SK-N-SH (cell line): Measurements from ENCODE around the gene SCAF1. TPM values are rescaled to one million over a fixed set of nuclear protein-coding genes. Genes with fewer than 3 reads are reported as not detected.

Experiments
- CTCF ChIA-PET: fragments of 300-600, 350-600 bp; formaldehyde crosslinking; extraction: SDS; loops from one replicate; lab custom pipeline; 2021; lab: Yijun Ruan, JAX
- POLR2A ChIA-PET: fragments of 350-600 bp; sonication (Branson Sonifier 250); formaldehyde crosslinking; extraction: SDS; loops from one replicate; lab custom pipeline; 2020; ENCODE audit warnings: antibody characterized with exemption, inconsistent platforms; lab: Yijun Ruan, JAX
- DNase-seq: peaks from one replicate; pipeline ENCODE4 v3.0.0; 2012
- H2AFZ ChIP-seq: fragments of 200-600 bp; sonication (generic); 2 replicates; pipeline ENCODE4 v1.8.1; 2016; ENCODE audit warnings: antibody characterized with exemption, mild to moderate bottlenecking, low read depth
- H3F3A ChIP-seq: fragments of 200-600 bp; sonication (generic); replicated peaks from 2 replicates; pipeline ENCODE3; 2016; ENCODE audit warnings: antibody characterized with exemption, mild to moderate bottlenecking; ENCODE audit not compliant: insufficient read depth
- H3K27ac ChIP-seq, 2 experiments: fragments of 200-500 bp in 1 of 2; fragments of 200-600 bp in 1 of 2; sonication (Bioruptor generic) in 1 of 2; sonication (generic), shearing (Covaris generic) in 1 of 2; 2 replicates each; pipeline versions ENCODE4 v1.5.1 to v1.6.1; 2014 to 2016; ENCODE audit warnings: low read depth in 2 of 2, inconsistent platforms in 1 of 2, low read length in 1 of 2, mild to moderate bottlenecking in 1 of 2, mixed read lengths in 1 of 2
- H3K27me3 ChIP-seq: fragments of 200-600 bp; sonication (generic), shearing (Covaris generic); 2 replicates; pipeline ENCODE4 v1.6.1; 2016; ENCODE audit warnings: mixed run types; ENCODE audit not compliant: insufficient read depth
- H3K36me3 ChIP-seq, 2 experiments: fragments of 200-500 bp in 1 of 2; fragments of 200-600 bp in 1 of 2; sonication (Bioruptor generic) in 1 of 2; sonication (generic) in 1 of 2; replicated peaks in 1 of 2; 2 replicates each; pipeline versions ENCODE3 to v1.5.1; 2014 to 2016; ENCODE audit warnings: low read length in 1 of 2, mild to moderate bottlenecking in 1 of 2; ENCODE audit not compliant: insufficient read depth in 2 of 2, control insufficient read depth in 1 of 2
- H3K4me1 ChIP-seq, 2 experiments: fragments of 200-500 bp in 1 of 2; fragments of 200-600 bp in 1 of 2; sonication (Bioruptor generic) in 1 of 2; sonication (generic), shearing (Covaris generic) in 1 of 2; 2 replicates each; pipeline versions ENCODE4 v1.5.1 to v1.6.1; 2014 to 2016; ENCODE audit warnings: low read depth in 1 of 2, low read length in 1 of 2, mixed run types in 1 of 2; ENCODE audit not compliant: insufficient read depth in 2 of 2, control insufficient read depth in 1 of 2
- H3K4me2 ChIP-seq: fragments of 200-600 bp; sonication (generic), shearing (Covaris generic); 2 replicates; pipeline ENCODE4 v1.6.1; 2017; ENCODE audit warnings: mixed run types
- H3K4me3 ChIP-seq, 2 experiments: fragments of 200-500 bp in 1 of 2; fragments of 200-600 bp in 1 of 2; sonication (Bioruptor generic) in 1 of 2; sonication (generic), shearing (Covaris generic) in 1 of 2; 2 replicates each; pipeline versions ENCODE4 v1.5.1 to v1.8.1; 2014 to 2016; ENCODE audit warnings: low read depth in 2 of 2, inconsistent platforms in 1 of 2, low read length in 1 of 2, mild to moderate bottlenecking in 1 of 2, mixed read lengths in 1 of 2, moderate library complexity in 1 of 2
- H3K79me2 ChIP-seq: fragments of 200-600 bp; sonication (generic); 2 replicates; pipeline ENCODE4 v1.8.1; 2017; ENCODE audit warnings: mild to moderate bottlenecking; ENCODE audit not compliant: insufficient read depth
- H3K9ac ChIP-seq: fragments of 200-600 bp; sonication (generic); 2 replicates; pipeline ENCODE4 v1.6.1; 2017; ENCODE audit warnings: mixed run types
- H3K9me2 ChIP-seq: fragments of 200-600 bp; sonication (generic); 2 replicates; pipeline ENCODE4 v1.6.1; 2017; ENCODE audit warnings: mixed run types
- H3K9me3 ChIP-seq: fragments of 200-600 bp; sonication (generic); 2 replicates; pipeline ENCODE4 v1.6.1; 2017; ENCODE audit warnings: mixed run types, mild to moderate bottlenecking, moderate library complexity
- H4K20me1 ChIP-seq: fragments of 200-600 bp; sonication (generic); 2 replicates; pipeline ENCODE4 v1.6.1; 2017; ENCODE audit warnings: mild to moderate bottlenecking, mixed run types; ENCODE audit not compliant: insufficient read depth
- EP300 ChIP-seq, 2 experiments: IDR thresholded peaks; 2 replicates each; pipeline versions ENCODE4 v1.4.0 to v1.6.1; 2012; ENCODE audit warnings: borderline replicate concordance in 1 of 2, low read depth in 1 of 2, low read length in 1 of 2
- EZH2phosphoT487 ChIP-seq: fragments of 200-600 bp; sonication (generic); IDR thresholded peaks from 2 replicates; pipeline ENCODE4 v1.6.1; 2017; ENCODE audit warnings: low read depth, mixed run types, mild to moderate bottlenecking, antibody characterized with exemption, moderate library complexity, borderline replicate concordance
- FOXJ3 ChIP-seq: sonication (generic); formaldehyde crosslinking; IDR thresholded peaks from 2 replicates; pipeline ENCODE4 v1.5.1; 2020; ENCODE audit warnings: mild to moderate bottlenecking, missing genetic modification reagents
- GABPA ChIP-seq: IDR thresholded peaks from 2 replicates; pipeline ENCODE4 v1.4.0; 2012; ENCODE audit warnings: low read depth, mild to moderate bottlenecking
- GATA2 ChIP-seq: sonication (generic); formaldehyde crosslinking; IDR thresholded peaks from 2 replicates; pipeline ENCODE4 v1.5.0; 2020; ENCODE audit warnings: mild to moderate bottlenecking, missing genetic modification reagents
- JUND ChIP-seq: IDR thresholded peaks from 2 replicates; pipeline ENCODE4 v1.4.0; 2012
- MAX ChIP-seq: IDR thresholded peaks from 2 replicates; pipeline ENCODE4 v1.4.0; 2012; ENCODE audit warnings: low read depth
- POLR2AphosphoS5 ChIP-seq: IDR thresholded peaks from 2 replicates; pipeline ENCODE4 v1.6.1; 2012; ENCODE audit warnings: low read depth, low read length
- RFX5 ChIP-seq: IDR thresholded peaks from 2 replicates; pipeline ENCODE4 v1.6.1; 2012; ENCODE audit warnings: mild to moderate bottlenecking, improper control_type of control experiment, low read length
- RXRA ChIP-seq: IDR thresholded peaks from 2 replicates; pipeline ENCODE4 v1.4.0; 2012; ENCODE audit warnings: low read depth, mild to moderate bottlenecking, borderline replicate concordance
- SIN3A ChIP-seq: IDR thresholded peaks from 2 replicates; pipeline ENCODE4 v1.6.1; 2012; ENCODE audit warnings: low read depth, mild to moderate bottlenecking, low read length, moderate library complexity, borderline replicate concordance
- SMC3 ChIP-seq: IDR thresholded peaks from 2 replicates; pipeline ENCODE4 v1.6.1; 2012; ENCODE audit warnings: low read depth, low read length, improper control_type of control experiment
- TAF1 ChIP-seq: IDR thresholded peaks from 2 replicates; pipeline ENCODE4 v1.6.1; 2012; ENCODE audit warnings: low read depth, mild to moderate bottlenecking, low read length, moderate library complexity, borderline replicate concordance
- YY1 ChIP-seq: IDR thresholded peaks from 2 replicates; pipeline ENCODE4 v1.4.0; 2012; ENCODE audit warnings: low read depth, mild to moderate bottlenecking
- WGBS: methylation state at CpG from one replicate; pipeline ENCODE4 v1.1.6; 2017; ENCODE audit warnings: low lambda C conversion rate; 5-methylcytosine and 5-hydroxymethylcytosine counted together
- polyA plus RNA-seq, 3 experiments: library from polyadenylated mRNA; depleted of rRNA; stranded (reverse); fragments of >200 nt; gene quantifications; 2 replicates each; pipeline ENCODE4 v1.2.3, GENCODE V29; 2012

Gene SCAF1
- polyA plus RNA-seq, 1 of the 3 experiments (the other 2 are of a cell fraction): 9.5 TPM

GRCh38 chr19:49601482-49602038 is 40.4 kb upstream of the SCAF1 start (continued):
- TF ChIP-seq EZH2phosphoT487 (no peak), FOXJ3 (CRISPR knock-in tag) (no peak), POLR2AphosphoS5 (no peak), SIN3A (no peak), MAX (no peak), SMC3 (no peak)

GRCh38 chr19:49602806-49603205 is 39.2 kb upstream of the SCAF1 start:
- Histone ChIP-seq H4K20me1 (peaks cover 73% of the 10 kb centered on the region), H3K4me1 (no peaks in the 10 kb centered on the region), H3K9ac (no peak overlapping the region), H2AFZ (no peak overlapping the region), H3K36me3 (peaks cover 36 to 62% of the 10 kb centered on the region in 2 experiments), H3K9me3 (no peaks in the 10 kb centered on the region), H3K9me2 (no peaks in the 10 kb centered on the region), H3K27me3 (no peaks in the 10 kb centered on the region), H3K4me3 (no peak overlapping the region), H3K79me2 (peaks cover 95% of the 10 kb centered on the region), H3K27ac (no peak overlapping the region), H3F3A (peaks cover 11% of the 10 kb centered on the region), H3K4me2 (no peak overlapping the region)
- WGBS: 100% methylated on average over 2 of the region's 2 CpGs
- ChIA-PET POLR2A (no interaction called here), CTCF (interaction anchor here (1.3 kb wide), 1 partner anchor 32 kb away, joined by 5 read pairs; no protein-coding TSS in a partner anchor)
- no peak for TF ChIP-seq RFX5
- TF ChIP-seq YY1: no peak
- TF ChIP-seq TAF1: no peak
- no peak for TF ChIP-seq GATA2
- no peak for DNase-seq

GRCh38 chr19:49605605-49606004 is 36.4 kb upstream of the SCAF1 start:
- Histone ChIP-seq H2AFZ (no peak overlapping the region), H4K20me1 (peaks cover 71% of the 10 kb centered on the region), H3K4me3 (no peak overlapping the region), H3K27me3 (no peaks in the 10 kb centered on the region), H3K79me2 (peaks cover 95% of the 10 kb centered on the region), H3K4me2 (no peak overlapping the region), H3K9me3 (no peaks in the 10 kb centered on the region), H3K9ac (no peak overlapping the region), H3K9me2 (no peaks in the 10 kb centered on the region), H3K27ac (no peak overlapping the region), H3K36me3 (peaks cover 16 to 56% of the 10 kb centered on the region in 2 experiments), H3K4me1 (no peaks in the 10 kb centered on the region), H3F3A (peaks cover 14% of the 10 kb centered on the region)
- ChIA-PET POLR2A (no interaction called here), CTCF (interaction anchor here (1.0 kb wide), 1 partner anchor 13 kb away, joined by 4 read pairs; no protein-coding TSS in a partner anchor)
- WGBS: 82% methylated on average over 4 of the region's 7 CpGs
- DNase-seq: no peak
- TF ChIP-seq SIN3A (no peak), EP300 (IDR thresholded peaks at IDR 0.05; ENCODE audit: borderline replicate concordance in 1 of 2, low read depth in 1 of 2, low read length in 1 of 2) (no peak), RXRA (no peak), JUND (no peak), GABPA (no peak), TAF1 (no peak), YY1 (no peak)
